ENCODE data around the gene SZT2. TPM values are rescaled to one million over a fixed set of nuclear protein-coding genes. Genes with fewer than 3 reads are reported as not detected.

SZT2 gene
- polyA plus RNA-seq, 1 donor = 19.6 TPM

- DNase-seq = no peak
These were observed 35.3 kb downstream of the SZT2 start for GRCh38 chr1:43425045-43425444.

DNA sequence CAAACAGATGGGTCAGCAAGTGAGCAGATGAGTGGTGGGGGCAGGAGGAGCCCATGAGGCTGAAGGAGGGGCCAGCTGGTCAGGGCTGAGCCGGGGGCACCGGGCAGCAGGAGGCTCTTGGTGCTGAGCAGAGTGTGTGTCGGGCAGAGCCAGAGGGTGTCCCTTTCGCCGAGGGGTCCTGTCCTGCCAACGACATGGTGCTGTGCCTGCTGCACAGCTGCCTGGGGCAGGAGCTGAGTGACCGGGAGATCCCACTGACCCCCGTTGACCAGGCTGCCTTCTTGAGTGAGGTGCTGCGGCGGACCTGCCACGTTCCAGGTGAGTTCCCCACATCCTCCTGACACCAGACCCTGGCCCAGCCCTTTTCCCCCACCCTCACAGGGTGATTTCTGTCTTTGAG lies 36.5 kb downstream of the SZT2 start:
- no peak for DNase-seq

DNA sequence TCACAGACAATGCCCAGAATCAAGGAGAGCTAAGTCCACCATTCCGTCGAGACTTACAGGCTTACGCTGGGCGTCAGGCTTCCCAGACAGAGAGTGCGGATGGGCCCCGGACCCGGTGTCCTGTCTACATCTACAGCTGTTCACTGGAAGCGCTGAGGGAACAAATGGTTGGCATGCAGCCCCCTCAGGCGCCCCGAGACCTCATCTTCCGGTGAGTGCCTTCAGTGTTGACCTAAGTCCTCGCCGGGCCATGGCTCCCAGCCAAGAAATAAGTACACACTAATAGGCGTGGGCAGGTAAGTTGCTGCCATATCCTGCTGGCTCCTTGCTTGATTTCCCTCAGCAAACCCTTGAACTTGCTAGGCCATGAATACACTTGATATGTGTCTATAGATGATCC lies 37.8 kb downstream of the SZT2 start:
- no peak for DNase-seq

DNA sequence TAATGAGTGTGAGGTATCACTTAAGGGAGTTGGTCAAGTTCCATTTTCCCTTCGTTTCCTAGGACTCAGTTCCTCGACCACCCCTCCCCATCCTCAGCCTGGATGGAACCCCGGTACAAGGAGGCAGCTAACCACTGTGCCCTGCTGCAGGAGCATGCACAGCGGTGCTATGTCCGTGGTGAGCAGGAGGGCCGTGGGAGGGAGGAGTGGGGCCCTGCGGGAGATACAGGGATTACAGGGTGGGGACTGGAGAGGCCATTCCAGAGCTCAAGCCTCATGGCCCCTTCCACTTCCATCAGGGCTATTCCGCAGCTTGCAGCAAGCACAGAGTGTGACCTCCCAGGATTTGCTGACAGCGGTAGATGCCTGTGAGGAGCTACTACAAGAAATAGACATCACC lies 38.2 kb downstream of the SZT2 start:
- no peak for DNase-seq

DNA sequence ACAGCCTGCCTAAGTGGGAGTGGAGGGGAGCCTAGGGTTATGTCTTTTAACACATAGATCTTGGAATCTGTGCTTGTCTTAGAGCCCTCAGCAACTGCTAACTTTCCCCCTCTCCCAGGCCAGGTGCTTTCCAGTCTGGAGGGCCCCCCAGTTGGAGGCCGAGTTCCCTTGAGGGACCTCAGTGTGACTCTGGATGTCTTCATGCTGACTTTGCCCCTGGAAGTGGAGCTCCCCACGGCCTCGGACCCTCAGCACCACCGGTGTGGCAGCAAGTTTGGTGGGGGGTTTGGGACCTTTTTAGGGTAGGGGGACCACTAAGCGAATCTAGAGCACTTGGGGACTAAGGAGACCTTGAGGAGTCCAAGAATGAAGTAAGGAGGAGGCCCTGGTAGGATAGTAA lies 41.1 kb downstream of the SZT2 start:
- DNase-seq = no peak

- no peak for DNase-seq
These were observed 42.0 kb downstream of the SZT2 start for GRCh38 chr1:43431676-43432075.

GRCh38 chr1:43432171-43432860 lies 42.6 kb downstream of the SZT2 start:
- DNase-seq = no peak

- DNase-seq = no peak
These were observed 43.2 kb downstream of the SZT2 start for GRCh38 chr1:43432907-43433306.

GRCh38 chr1:43434256-43434655 lies 44.6 kb downstream of the SZT2 start:
- no peak for DNase-seq

GRCh38 chr1:43435146-43436145 lies 45.7 kb downstream of the SZT2 start:
- DNase-seq = peak; percentile 76

DNA sequence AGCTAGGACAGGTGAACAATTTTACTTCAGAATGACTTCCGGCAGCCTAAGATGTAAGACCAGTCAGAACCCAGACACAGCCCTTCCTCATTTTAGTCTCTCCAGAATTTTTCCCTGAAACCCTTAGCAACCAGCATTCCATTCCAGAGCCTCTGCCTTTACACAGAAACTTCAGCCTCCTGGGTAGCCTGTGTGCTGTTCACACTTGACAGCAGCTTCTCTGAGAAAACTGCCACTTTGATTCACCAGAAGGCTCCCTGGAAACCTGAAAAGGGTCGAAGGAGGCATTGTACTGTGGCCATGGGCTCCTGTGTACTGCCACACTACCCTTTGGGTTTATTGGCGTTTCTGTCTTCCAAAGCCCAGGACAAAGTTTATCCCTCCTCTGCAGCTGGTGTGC lies 46.7 kb downstream of the SZT2 start:
- no peak for DNase-seq

- no peak for DNase-seq
These were observed 47.6 kb downstream of the SZT2 start for GRCh38 chr1:43437031-43437973.

DNA sequence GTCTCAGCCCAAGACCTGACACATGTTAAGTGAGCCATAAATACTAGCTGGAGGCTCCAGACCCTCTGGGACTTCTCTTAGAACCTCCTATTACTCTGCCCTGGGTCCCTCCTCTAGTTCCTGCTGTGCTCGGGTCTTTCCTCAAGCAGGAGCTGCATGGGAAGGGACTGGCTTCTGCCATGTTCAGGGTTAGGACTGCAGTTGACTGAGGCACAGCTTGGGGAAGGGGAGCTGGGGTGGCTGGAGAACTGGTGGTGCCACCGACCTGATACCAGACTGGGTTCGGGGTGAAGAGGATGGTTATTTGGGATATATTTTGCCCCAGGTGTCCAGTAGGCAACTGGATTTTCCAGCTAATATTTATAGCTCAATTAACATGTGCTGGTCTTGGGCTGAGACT lies 48.3 kb downstream of the SZT2 start:
- DNase-seq = no peak

DNA sequence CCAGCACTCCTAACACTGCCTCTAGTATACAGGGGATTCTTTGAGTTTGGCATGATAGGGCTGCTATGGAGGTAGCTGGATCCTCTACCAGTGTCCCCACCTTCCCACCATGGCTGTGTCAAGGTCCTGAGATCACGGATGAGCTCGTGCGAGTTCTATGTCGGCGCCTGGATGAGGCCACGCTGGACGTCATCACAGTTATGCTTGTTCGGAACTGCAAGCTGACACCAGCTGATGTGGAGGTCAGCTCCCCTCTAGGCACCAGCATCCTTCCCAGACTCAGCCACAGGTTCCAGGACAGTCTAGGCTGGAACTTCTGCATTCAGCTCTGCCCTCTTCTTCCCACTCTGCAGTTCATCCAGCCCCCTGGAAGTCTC lies 48.9 kb downstream of the SZT2 start:
- no peak for DNase-seq

GRCh38 chr1:43438953-43439581 lies 49.4 kb downstream of the SZT2 start:
- DNase-seq = no peak

- DNase-seq = no peak
These were observed 50.1 kb downstream of the SZT2 start for GRCh38 chr1:43439781-43440180.

GRCh38 chr1:43440358-43440757 lies 50.7 kb downstream of the SZT2 start:
- DNase-seq = no peak

GRCh38 chr1:43441166-43441893 lies 51.6 kb downstream of the SZT2 start:
- DNase-seq = no peak

- DNase-seq = no peak
These were observed 52.4 kb downstream of the SZT2 start for GRCh38 chr1:43441894-43442637.

- DNase-seq = no peak
These were observed 53.1 kb downstream of the SZT2 start for GRCh38 chr1:43442756-43443155.

Measured in hindlimb muscle (tissue), 1 donor.